ENCODE data around the gene TAPBPL.

DNA sequence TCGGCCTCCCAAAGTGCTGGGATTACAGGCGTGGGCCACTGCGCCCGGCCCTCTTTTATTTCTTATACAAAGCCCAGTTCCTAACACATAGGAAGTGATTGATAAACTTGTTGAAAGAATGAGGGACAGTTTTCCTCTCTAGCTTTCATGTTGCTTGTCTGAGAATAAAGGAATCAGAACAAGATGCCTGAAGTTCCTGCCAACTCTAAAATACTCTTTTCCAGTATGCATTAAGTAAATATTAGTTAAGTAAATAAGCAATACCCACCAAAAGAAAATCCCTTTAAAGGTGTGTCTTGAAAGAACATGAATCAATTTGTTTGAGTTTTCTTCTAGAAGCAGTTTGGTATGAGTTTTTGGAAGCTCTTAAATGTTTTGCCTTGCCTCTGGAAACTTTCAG is 31.5 kb upstream of the TAPBPL start:
- TF ChIP-seq, protein P1, sequence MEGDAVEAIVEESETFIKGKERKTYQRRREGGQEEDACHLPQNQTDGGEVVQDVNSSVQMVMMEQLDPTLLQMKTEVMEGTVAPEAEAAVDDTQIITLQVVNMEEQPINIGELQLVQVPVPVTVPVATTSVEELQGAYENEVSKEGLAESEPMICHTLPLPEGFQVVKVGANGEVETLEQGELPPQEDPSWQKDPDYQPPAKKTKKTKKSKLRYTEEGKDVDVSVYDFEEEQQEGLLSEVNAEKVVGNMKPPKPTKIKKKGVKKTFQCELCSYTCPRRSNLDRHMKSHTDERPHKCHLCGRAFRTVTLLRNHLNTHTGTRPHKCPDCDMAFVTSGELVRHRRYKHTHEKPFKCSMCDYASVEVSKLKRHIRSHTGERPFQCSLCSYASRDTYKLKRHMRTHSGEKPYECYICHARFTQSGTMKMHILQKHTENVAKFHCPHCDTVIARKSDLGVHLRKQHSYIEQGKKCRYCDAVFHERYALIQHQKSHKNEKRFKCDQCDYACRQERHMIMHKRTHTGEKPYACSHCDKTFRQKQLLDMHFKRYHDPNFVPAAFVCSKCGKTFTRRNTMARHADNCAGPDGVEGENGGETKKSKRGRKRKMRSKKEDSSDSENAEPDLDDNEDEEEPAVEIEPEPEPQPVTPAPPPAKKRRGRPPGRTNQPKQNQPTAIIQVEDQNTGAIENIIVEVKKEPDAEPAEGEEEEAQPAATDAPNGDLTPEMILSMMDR (conservative IDR thresholded peaks at IDR 0.05; ENCODE audit: low read depth, low read length) = no peak
- TF ChIP-seq, protein P2, sequence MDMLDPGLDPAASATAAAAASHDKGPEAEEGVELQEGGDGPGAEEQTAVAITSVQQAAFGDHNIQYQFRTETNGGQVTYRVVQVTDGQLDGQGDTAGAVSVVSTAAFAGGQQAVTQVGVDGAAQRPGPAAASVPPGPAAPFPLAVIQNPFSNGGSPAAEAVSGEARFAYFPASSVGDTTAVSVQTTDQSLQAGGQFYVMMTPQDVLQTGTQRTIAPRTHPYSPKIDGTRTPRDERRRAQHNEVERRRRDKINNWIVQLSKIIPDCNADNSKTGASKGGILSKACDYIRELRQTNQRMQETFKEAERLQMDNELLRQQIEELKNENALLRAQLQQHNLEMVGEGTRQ (IDR thresholded peaks at IDR 0.05; ENCODE audit: low read depth, low read length) = no peak
- TF ChIP-seq RAD21 (IDR thresholded peaks at IDR 0.05; ENCODE audit: low read length) (no peak), RFX5 (IDR thresholded peaks at IDR 0.05; ENCODE audit: low read depth, low read length) (no peak), POLR2A (IDR thresholded peaks at IDR 0.05; ENCODE audit: low read depth, low read length) (no peak), CEBPB (IDR thresholded peaks at IDR 0.05; ENCODE audit: low read depth, low read length) (no peak), SMC3 (IDR thresholded peaks at IDR 0.05; ENCODE audit: low read depth, low read length) (no peak)
